CD4-positive, CD25-positive, alpha-beta regulatory T cell (primary cell): ENCODE measurements around the gene GCN1. TPM values are rescaled to one million over a fixed set of nuclear protein-coding genes. Genes with fewer than 3 reads are reported as not detected.

ENCODE experiments used
- ATAC-seq, 2 donors: fragments of 150-1000 bp; cut with Tn5 transposase; one replicate each; pipeline ENCODE4 v1.10.0; 2021; ENCODE audit warnings: low read depth in 2 of 2, moderate number of reproducible peaks in 2 of 2, moderate library complexity in 1 of 2
- DNase-seq, 3 donors: peaks; one replicate each; pipeline versions ENCODE4 v3.0.0 to v3.0.0-alpha.2; 2012 to 2022; ENCODE audit warnings: mixed read lengths in 1 of 3
- H3K27ac ChIP-seq: one replicate; pipeline ENCODE4 v1.7.0; 2013; ENCODE audit warnings: mild to moderate bottlenecking, low read length; ENCODE audit not compliant: insufficient read depth, poor library complexity, severe bottlenecking
- H3K27me3 ChIP-seq: one replicate; pipeline ENCODE4 v1.7.0; 2013; ENCODE audit warnings: low read length; ENCODE audit not compliant: control insufficient read depth, insufficient read depth
- H3K36me3 ChIP-seq: one replicate; pipeline ENCODE4 v1.7.0; 2013; ENCODE audit warnings: mild to moderate bottlenecking, low read length, moderate library complexity; ENCODE audit not compliant: control insufficient read depth, insufficient read depth
- H3K4me1 ChIP-seq: 2 replicates; pipeline ENCODE4 v1.7.0; 2013; ENCODE audit warnings: mild to moderate bottlenecking, low read length; ENCODE audit not compliant: insufficient read depth, control insufficient read depth, poor library complexity, severe bottlenecking
- H3K4me3 ChIP-seq: one replicate; pipeline ENCODE4 v1.7.0; 2013; ENCODE audit warnings: low read depth, mild to moderate bottlenecking, low read length, moderate library complexity
- H3K9me3 ChIP-seq, 2 experiments: 1 replicate in 1 of 2; 2 replicates in 1 of 2; pipeline ENCODE4 v1.7.0; 2013; ENCODE audit warnings: low read length in 2 of 2, mild to moderate bottlenecking in 1 of 2, moderate library complexity in 1 of 2; ENCODE audit not compliant: control insufficient read depth in 2 of 2
- H3K27ac Mint-ChIP-seq, 3 donors: one replicate each; pipeline ENCODE4 v1.8.0; 2020 to 2022; ENCODE audit warnings: mild to moderate bottlenecking in 3 of 3, mixed read lengths in 3 of 3, moderate library complexity in 2 of 3
- H3K27me3 Mint-ChIP-seq: one replicate; pipeline ENCODE4 v1.8.0; 2022; ENCODE audit warnings: mild to moderate bottlenecking, mixed read lengths
- H3K36me3 Mint-ChIP-seq: one replicate; pipeline ENCODE4 v1.8.0; 2020; ENCODE audit warnings: mixed read lengths
- H3K4me1 Mint-ChIP-seq, 4 donors: one replicate each; pipeline ENCODE4 v1.8.0; 2020 to 2022; ENCODE audit warnings: mixed read lengths in 4 of 4, mild to moderate bottlenecking in 1 of 4
- H3K4me3 Mint-ChIP-seq, 4 donors: one replicate each; pipeline ENCODE4 v1.8.0; 2020 to 2022; ENCODE audit warnings: mild to moderate bottlenecking in 4 of 4, mixed read lengths in 4 of 4, moderate library complexity in 3 of 4
- H3K9me3 Mint-ChIP-seq, 7 donors: one replicate each; pipeline ENCODE4 v1.8.0; 2020 to 2022; ENCODE audit warnings: mixed read lengths in 7 of 7, mild to moderate bottlenecking in 3 of 7, moderate library complexity in 2 of 7
- polyA plus RNA-seq, 4 donors: library from polyadenylated mRNA; unstranded; fragments of 300-500 nt; fragmentation: Illumina TruSeq; gene quantifications; one replicate each; pipeline ENCODE4 v1.2.3, GENCODE V29; 2021
- total RNA-seq: library from RNA; stranded (reverse); gene quantifications from one replicate; pipeline ENCODE4 v1.2.3, GENCODE V29; 2022

GCN1 gene
- total and polyA plus RNA-seq, 5 donors from 2014 or later: 17.0 to 115 (median 22.5) TPM

- Histone ChIP-seq H3K4me1 (peaks cover 84% of the 10 kb centered on the region), H3K27ac (peak overlapping the region; percentile 70), H3K9me3 (no peaks in the 10 kb centered on the region), H3K27me3 (no peaks in the 10 kb centered on the region), H3K4me3 (peak overlapping the region; percentile 65), H3K36me3 (peaks cover 8% of the 10 kb centered on the region)
- Mint-ChIP-seq H3K4me3 (peak overlapping the region; percentile 66 to 88 (median 84)), H3K27me3 (no peaks in the 10 kb centered on the region), H3K36me3 (no peaks in the 10 kb centered on the region), H3K9me3 (no peaks in the 10 kb centered on the region), H3K27ac (peak overlapping the region; percentile 93 to 98 (median 93)), H3K4me1 (peaks cover 34 to 95% (median 45%) of the 10 kb centered on the region in 4 donors)
- DNase-seq (peak; percentile 42 to 82 (median 53)), ATAC-seq (peak; percentile 79 to 85)
Observed at GRCh38 chr12:120231316-120232011, 36.9 kb upstream of the GCN1 start.

- DNase-seq: no peak
- no peaks in the 10 kb centered on the region for H3K9me3 Mint-ChIP-seq
- Histone ChIP-seq H3K36me3 (peaks cover 14% of the 10 kb centered on the region), H3K27me3 (no peaks in the 10 kb centered on the region), H3K4me1 (peaks cover 86% of the 10 kb centered on the region), H3K9me3 (no peaks in the 10 kb centered on the region), H3K4me3 (peak overlapping the region; percentile 65), H3K27ac (peak overlapping the region; percentile 70)
- peaks cover 34 to 97% (median 48%) of the 10 kb centered on the region in 4 donors for H3K4me1 Mint-ChIP-seq
- no peak for ATAC-seq
- H3K4me3 Mint-ChIP-seq: peak overlapping the region; percentile 66 to 88 (median 84)
- no peaks in the 10 kb centered on the region for H3K27me3 Mint-ChIP-seq
- H3K27ac Mint-ChIP-seq: peak overlapping the region; percentile 93 to 98 (median 93)
- no peaks in the 10 kb centered on the region for H3K36me3 Mint-ChIP-seq
Observed at GRCh38 chr12:120230974-120231315, 36.4 kb upstream of the GCN1 start.

GRCh38 chr12:120230326-120230973, 35.9 kb upstream of the GCN1 start:
- DNase-seq: no peak
- no peak overlapping the region for H3K4me3 ChIP-seq
- Mint-ChIP-seq H3K27me3 (no peaks in the 10 kb centered on the region), H3K9me3 (no peaks in the 10 kb centered on the region), H3K36me3 (no peaks in the 10 kb centered on the region), H3K4me3 (peak overlapping the region; percentile 76 to 88 (median 84)), H3K4me1 (peaks cover 30 to 97% (median 48%) of the 10 kb centered on the region in 4 donors), H3K27ac (peak overlapping the region; percentile 93 to 98 (median 93))
- no peaks in the 10 kb centered on the region for H3K9me3 ChIP-seq
- H3K27me3 ChIP-seq: no peaks in the 10 kb centered on the region
- H3K4me1 ChIP-seq: peaks cover 86% of the 10 kb centered on the region
- peak overlapping the region; percentile 70 for H3K27ac ChIP-seq
- ATAC-seq: no peak
- peaks cover 15% of the 10 kb centered on the region for H3K36me3 ChIP-seq

- no peak overlapping the region for H3K4me3 ChIP-seq
- Mint-ChIP-seq H3K36me3 (no peaks in the 10 kb centered on the region), H3K4me3 (peak overlapping the region in 2 of 4 donors; percentile 76 to 84), H3K27me3 (no peaks in the 10 kb centered on the region), H3K4me1 (peaks cover 28 to 94% (median 48%) of the 10 kb centered on the region in 4 donors), H3K27ac (peak overlapping the region; percentile 65 to 86 (median 77)), H3K9me3 (no peaks in the 10 kb centered on the region)
- no peaks in the 10 kb centered on the region for H3K27me3 ChIP-seq
- no peaks in the 10 kb centered on the region for H3K9me3 ChIP-seq
- peaks cover 15% of the 10 kb centered on the region for H3K36me3 ChIP-seq
- peak overlapping the region; percentile 70 for H3K27ac ChIP-seq
- ATAC-seq (no peak), DNase-seq (no peak)
- peaks cover 85% of the 10 kb centered on the region for H3K4me1 ChIP-seq
Observed at GRCh38 chr12:120229487-120230325, 35.2 kb upstream of the GCN1 start.

- H3K4me1 Mint-ChIP-seq: peaks cover 28 to 90% (median 46%) of the 10 kb centered on the region in 4 donors
- peak overlapping the region in 2 of 4 donors; percentile 76 to 90 for H3K4me3 Mint-ChIP-seq
- no peak for ATAC-seq
- H3K36me3 ChIP-seq: peaks cover 12% of the 10 kb centered on the region
- no peak for DNase-seq
- H3K27ac ChIP-seq: no peak overlapping the region
- no peaks in the 10 kb centered on the region for H3K27me3 ChIP-seq
- H3K27ac Mint-ChIP-seq: peak overlapping the region in 1 of 3 donors; percentile 77
- H3K4me3 ChIP-seq: no peak overlapping the region
- peaks cover 79% of the 10 kb centered on the region for H3K4me1 ChIP-seq
- no peaks in the 10 kb centered on the region for H3K9me3 Mint-ChIP-seq
- H3K36me3 Mint-ChIP-seq: no peaks in the 10 kb centered on the region
- no peaks in the 10 kb centered on the region for H3K27me3 Mint-ChIP-seq
- no peaks in the 10 kb centered on the region for H3K9me3 ChIP-seq
Observed at GRCh38 chr12:120229071-120229486, 34.6 kb upstream of the GCN1 start.

- H3K9me3 Mint-ChIP-seq: no peaks in the 10 kb centered on the region
- peaks cover 23 to 84% (median 44%) of the 10 kb centered on the region in 4 donors for H3K4me1 Mint-ChIP-seq
- Histone ChIP-seq H3K36me3 (peaks cover 17% of the 10 kb centered on the region), H3K4me3 (peak overlapping the region; percentile 55), H3K27ac (peak overlapping the region; percentile 52), H3K27me3 (no peaks in the 10 kb centered on the region), H3K9me3 (no peaks in the 10 kb centered on the region), H3K4me1 (peaks cover 77% of the 10 kb centered on the region)
- H3K27me3 Mint-ChIP-seq: no peaks in the 10 kb centered on the region
- no peaks in the 10 kb centered on the region for H3K36me3 Mint-ChIP-seq
- ATAC-seq (peak; percentile 73 to 75), DNase-seq (peak; percentile 80 to 87 (median 87))
- peak overlapping the region; percentile 61 to 90 (median 74) for H3K4me3 Mint-ChIP-seq
- peak overlapping the region; percentile 74 to 89 (median 77) for H3K27ac Mint-ChIP-seq
Observed at GRCh38 chr12:120228291-120229070, 34.0 kb upstream of the GCN1 start.

- Mint-ChIP-seq H3K4me1 (peaks cover 20 to 79% (median 41%) of the 10 kb centered on the region in 4 donors), H3K27me3 (no peaks in the 10 kb centered on the region), H3K27ac (peak overlapping the region in 2 of 3 donors; percentile 75 to 77), H3K36me3 (no peaks in the 10 kb centered on the region), H3K9me3 (no peaks in the 10 kb centered on the region), H3K4me3 (peak overlapping the region in 2 of 4 donors; percentile 50 to 76)
- peak overlapping the region; percentile 55 for H3K4me3 ChIP-seq
- peaks cover 20% of the 10 kb centered on the region for H3K36me3 ChIP-seq
- ATAC-seq: no peak
- no peaks in the 10 kb centered on the region for H3K27me3 ChIP-seq
- H3K27ac ChIP-seq: peak overlapping the region; percentile 41
- DNase-seq: no peak
- no peaks in the 10 kb centered on the region for H3K9me3 ChIP-seq
- H3K4me1 ChIP-seq: peaks cover 72% of the 10 kb centered on the region
Observed at GRCh38 chr12:120228041-120228290, 33.5 kb upstream of the GCN1 start.
